ENCODE results near the gene SEMA3G.

SEMA3G gene

GRCh38 chr3:52420388-52420787, 24.5 kb downstream of the SEMA3G start:
- no peak for DNase-seq (ENCODE audit: low read depth in 3 of 3)

GRCh38 chr3:52415800-52416199, 29.1 kb downstream of the SEMA3G start:
- no peak for DNase-seq (ENCODE audit: low read depth in 3 of 3)

GRCh38 chr3:52408466-52408865, 36.4 kb downstream of the SEMA3G start:
- DNase-seq (ENCODE audit: low read depth in 3 of 3), result no peak

GRCh38 chr3:52407779-52408178, 37.1 kb downstream of the SEMA3G start:
- no peak for DNase-seq (ENCODE audit: low read depth in 3 of 3)

GRCh38 chr3:52406791-52407510, 38.0 kb downstream of the SEMA3G start:
- no peak for DNase-seq (ENCODE audit: low read depth in 3 of 3)

- DNase-seq (ENCODE audit: low read depth in 3 of 3), result no peak
Observed at GRCh38 chr3:52406231-52406661, 38.7 kb downstream of the SEMA3G start.

- DNase-seq (ENCODE audit: low read depth in 3 of 3), result no peak
Observed at GRCh38 chr3:52405601-52406110, 39.2 kb downstream of the SEMA3G start.

GRCh38 chr3:52405066-52405465, 39.8 kb downstream of the SEMA3G start:
- no peak for DNase-seq (ENCODE audit: low read depth in 3 of 3)

GRCh38 chr3:52404391-52404790, 40.5 kb downstream of the SEMA3G start:
- DNase-seq (ENCODE audit: low read depth in 3 of 3), result no peak

- DNase-seq (ENCODE audit: low read depth in 3 of 3), result no peak
Observed at GRCh38 chr3:52403955-52404354, 40.9 kb downstream of the SEMA3G start.

- no peak for DNase-seq (ENCODE audit: low read depth in 3 of 3)
Observed at GRCh38 chr3:52403271-52403841, 41.5 kb downstream of the SEMA3G start.

GRCh38 chr3:52402706-52403270, 42.1 kb downstream of the SEMA3G start:
- DNase-seq (ENCODE audit: low read depth in 3 of 3), result no peak

GRCh38 chr3:52402101-52402521, 42.8 kb downstream of the SEMA3G start:
- no peak for DNase-seq (ENCODE audit: low read depth in 3 of 3)

- no peak for DNase-seq (ENCODE audit: low read depth in 3 of 3)
Observed at GRCh38 chr3:52401551-52401950, 43.4 kb downstream of the SEMA3G start.

GRCh38 chr3:52401021-52401420, 43.9 kb downstream of the SEMA3G start:
- no peak for DNase-seq (ENCODE audit: low read depth in 3 of 3)

- no peak for DNase-seq (ENCODE audit: low read depth in 3 of 3)
Observed at GRCh38 chr3:52400275-52400793, 44.6 kb downstream of the SEMA3G start.

- no peak for DNase-seq (ENCODE audit: low read depth in 3 of 3)
Observed at GRCh38 chr3:52399593-52399992, 45.3 kb downstream of the SEMA3G start.

- no peak for DNase-seq (ENCODE audit: low read depth in 3 of 3)
Observed at GRCh38 chr3:52399131-52399530, 45.8 kb downstream of the SEMA3G start.

- no peak for DNase-seq (ENCODE audit: low read depth in 3 of 3)
Observed at GRCh38 chr3:52398670-52399081, 46.2 kb downstream of the SEMA3G start.

- no peak for DNase-seq (ENCODE audit: low read depth in 3 of 3)
Observed at GRCh38 chr3:52397676-52398399, 47.1 kb downstream of the SEMA3G start.

- DNase-seq (ENCODE audit: low read depth in 3 of 3), result no peak
Observed at GRCh38 chr3:52396907-52397591, 47.9 kb downstream of the SEMA3G start.
